OCI-LY7 (cell line): Measurements from ENCODE around the gene IKZF1. TPM values are rescaled to one million over a fixed set of nuclear protein-coding genes. Genes with fewer than 3 reads are reported as not detected.

Source experiments
- BruUV-seq: library from RNA; stranded (reverse); fragments of 400-500 nt; replicated peaks from 2 replicates; lab custom pipeline; 2021; lab: Mats Ljungman, UMichigan
- CTCF ChIA-PET: fragments of 300-600 bp; sonication (Branson Sonifier 250); formaldehyde crosslinking; loops from one replicate; lab custom pipeline; 2022; ENCODE audit warnings: antibody characterized with exemption; ENCODE audit not compliant: unreplicated experiment; lab: Charles Lee
- POLR2A ChIA-PET: fragments of 300-600 bp; sonication (Branson Sonifier 250); formaldehyde crosslinking; loops from one replicate; lab custom pipeline; 2022; ENCODE audit warnings: antibody characterized with exemption; lab: Charles Lee
- DNase-seq: peaks from one replicate; pipeline ENCODE4 v3.0.0-alpha.2; 2015; ENCODE audit warnings: low spot score
- H2AFZ ChIP-seq: fragments of 200-600 bp; sonication (generic), shearing (Covaris generic); 2 replicates; pipeline ENCODE4 v1.6.1; 2014; ENCODE audit warnings: mild to moderate bottlenecking, antibody characterized with exemption, low read length, moderate library complexity
- H3K27ac ChIP-seq: fragments of 200-600 bp; sonication (generic); 2 replicates; pipeline ENCODE4 v1.5.1; 2014; ENCODE audit warnings: mixed run types, low read depth, mild to moderate bottlenecking, moderate library complexity, low read length, inconsistent platforms; ENCODE audit not compliant: poor library complexity, severe bottlenecking
- H3K36me3 ChIP-seq: fragments of 200-600 bp; sonication (generic); 2 replicates; pipeline ENCODE4 v1.6.1; 2014; ENCODE audit warnings: mild to moderate bottlenecking, antibody characterized with exemption, low read length, moderate library complexity, mixed read lengths; ENCODE audit not compliant: insufficient read depth
- H3K4me1 ChIP-seq: fragments of 200-600 bp; sonication (generic); 2 replicates; pipeline ENCODE4 v1.5.1; 2014; ENCODE audit warnings: mild to moderate bottlenecking, low read length; ENCODE audit not compliant: insufficient read depth, poor library complexity, severe bottlenecking
- H3K4me2 ChIP-seq: fragments of 200-600 bp; sonication (generic); 2 replicates; pipeline ENCODE4 v1.6.1; 2014; ENCODE audit warnings: mild to moderate bottlenecking, low read length
- H3K4me3 ChIP-seq: fragments of 200-600 bp; sonication (generic); 2 replicates; pipeline ENCODE4 v1.5.1; 2014; ENCODE audit warnings: mild to moderate bottlenecking, low read depth, low read length; ENCODE audit not compliant: poor library complexity, severe bottlenecking
- H3K79me2 ChIP-seq: fragments of 200-600 bp; sonication (generic); 2 replicates; pipeline ENCODE4 v1.6.1; 2016; ENCODE audit warnings: low read depth, mild to moderate bottlenecking, low read length, moderate library complexity, mixed read lengths; ENCODE audit not compliant: insufficient read depth
- H3K9me2 ChIP-seq: fragments of 200-600 bp; sonication (generic); 2 replicates; pipeline ENCODE4 v1.6.1; 2016; ENCODE audit warnings: mild to moderate bottlenecking, low read length, mixed read lengths; ENCODE audit not compliant: insufficient read depth
- H3K9me3 ChIP-seq: fragments of 200-600 bp; sonication (generic); 2 replicates; pipeline ENCODE4 v1.6.1; 2014; ENCODE audit warnings: mild to moderate bottlenecking, mixed run types, low read length, mixed read lengths
- H4K20me1 ChIP-seq: fragments of 200-600 bp; sonication (generic); 2 replicates; pipeline ENCODE4 v1.6.1; 2014; ENCODE audit warnings: mild to moderate bottlenecking, antibody characterized with exemption, low read length, moderate library complexity, mixed read lengths; ENCODE audit not compliant: insufficient read depth
- CTCF ChIP-seq: fragments of 200-600 bp; sonication (generic); conservative IDR thresholded peaks from 2 replicates; pipeline ENCODE4 v1.5.1; 2014; ENCODE audit warnings: mild to moderate bottlenecking, antibody characterized with exemption, low read length, moderate library complexity, mixed read lengths
- EZH2phosphoT487 ChIP-seq: fragments of 200-600 bp; sonication (generic); IDR thresholded peaks from 2 replicates; pipeline ENCODE4 v1.6.1; 2018; ENCODE audit warnings: low read depth, borderline replicate concordance, mild to moderate bottlenecking, mixed run types, antibody characterized with exemption, low read length, moderate library complexity, mixed read lengths
- intact Hi-C: fragments of 100-400 bp; cut with micrococcal nuclease; formaldehyde crosslinking; loops from one replicate; pipeline ENCODE4 v1.10.0; 2022; ENCODE audit not compliant: unreplicated experiment
- total RNA-seq, 2 experiments: library from RNA; depleted of rRNA in 1 of 2; stranded (reverse); fragments of >200 nt in 1 of 2; shearing (Covaris generic) in 1 of 2; gene quantifications; 2 replicates each; pipeline ENCODE4 v1.2.3, GENCODE V29; 2014 to 2022

Gene IKZF1
- total RNA-seq, 2 experiments from 2014 or later, result 108 to 161 TPM

GRCh38 chr7:50283731-50284130, 20.8 kb upstream of the IKZF1 start:
- Histone ChIP-seq H3K4me2 (no peak overlapping the region), H3K9me2 (no peaks in the 10 kb centered on the region; the same call in 1 of the 2 replicates), H3K27ac (no peak overlapping the region), H3K4me3 (no peak overlapping the region), H3K9me3 (peaks cover 7% of the 10 kb centered on the region; the same call in 1 of the 2 replicates), H3K36me3 (no peaks in the 10 kb centered on the region; the same call in 1 of the 2 replicates), H3K4me1 (peaks cover 34% of the 10 kb centered on the region), H2AFZ (no peak overlapping the region; the same call in 1 of the 2 replicates), H4K20me1 (no peaks in the 10 kb centered on the region), H3K79me2 (no peaks in the 10 kb centered on the region)
- no peak for TF ChIP-seq CTCF
- TF ChIP-seq EZH2phosphoT487, result no peak
- ChIA-PET POLR2A (interaction anchor here (1.1 to 4.4 kb wide), 8 partner anchors 9 to 55 kb away, joined by 4 to 57 read pairs (median 6); partner anchors contain the start of gene IKZF1), CTCF (no interaction called here)
- DNase-seq, result no peak
- BruUV-seq, result no TSS peak
- intact Hi-C loops, result loop anchor here (2.0 kb wide), 1 partner anchor 23 kb away; no protein-coding TSS in a partner anchor

GRCh38 chr7:50284296-50284695, 20.2 kb upstream of the IKZF1 start:
- H3K4me3 ChIP-seq, result no peak overlapping the region
- no peak for TF ChIP-seq CTCF
- TF ChIP-seq EZH2phosphoT487, result no peak
- H2AFZ ChIP-seq, result no peak overlapping the region
- ChIA-PET CTCF (no interaction called here), POLR2A (interaction anchor here (2.0 to 4.4 kb wide), 3 partner anchors 9 to 20 kb away, joined by 6 to 57 read pairs (median 26); partner anchors contain the start of gene IKZF1)
- H3K36me3 ChIP-seq, result no peaks in the 10 kb centered on the region; the same call in 1 of the 2 replicates
- no peaks in the 10 kb centered on the region; the same call in 1 of the 2 replicates for H3K9me2 ChIP-seq
- no peaks in the 10 kb centered on the region for H4K20me1 ChIP-seq
- no peaks in the 10 kb centered on the region for H3K79me2 ChIP-seq
- no peak for DNase-seq
- no peak overlapping the region for H3K27ac ChIP-seq
- peaks cover 34% of the 10 kb centered on the region for H3K4me1 ChIP-seq
- BruUV-seq, result no TSS peak
- no peak overlapping the region for H3K4me2 ChIP-seq
- peaks cover 7% of the 10 kb centered on the region; the same call in 1 of the 2 replicates for H3K9me3 ChIP-seq
- intact Hi-C loops, result no loop called here

- Histone ChIP-seq H3K79me2 (no peaks in the 10 kb centered on the region), H3K9me2 (no peaks in the 10 kb centered on the region; the same call in 1 of the 2 replicates), H4K20me1 (no peaks in the 10 kb centered on the region), H3K27ac (no peak overlapping the region), H3K36me3 (no peaks in the 10 kb centered on the region; the same call in 1 of the 2 replicates), H3K4me2 (no peak overlapping the region), H3K9me3 (peaks cover 5% of the 10 kb centered on the region; the same call in 1 of the 2 replicates), H2AFZ (no peak overlapping the region), H3K4me3 (no peak overlapping the region), H3K4me1 (peaks cover 34% of the 10 kb centered on the region)
- no peak for DNase-seq
- TF ChIP-seq CTCF, result no peak
- TF ChIP-seq EZH2phosphoT487, result no peak
- ChIA-PET POLR2A (no interaction called here), CTCF (no interaction called here)
- BruUV-seq, result no TSS peak
- intact Hi-C loops, result no loop called here
Measured at GRCh38 chr7:50285269-50285668, 19.2 kb upstream of the IKZF1 start.
